GM19468 (cell line): ENCODE results near the gene SEC11A.
"Not testable (repeated sequence)": the region's sequence is repeated elsewhere in the genome, so short reads cannot be mapped to it uniquely, and the experiment has no call there.

Experiments used
- ATAC-seq: cut with Tn5 transposase; IDR thresholded peaks from one replicate; pipeline ENCODE4 v1.9.1; 2021; ENCODE audit warnings: mild to moderate bottlenecking, moderate library complexity, moderate number of reproducible peaks; ENCODE audit not compliant: unreplicated experiment; ENCODE audit errors: extremely low read depth

The SEC11A gene

GRCh38 chr15:84716036-84716732 is at the start of gene SEC11A:
TSS of gene SEC11A (minus strand) at chr15:84716139. CDS start at chr15:84716075, 64 bp downstream.
- ATAC-seq: peak; percentile 87

GRCh38 chr15:84765675-84766074 is 49.7 kb upstream of the SEC11A start:
- no peak for ATAC-seq

DNA sequence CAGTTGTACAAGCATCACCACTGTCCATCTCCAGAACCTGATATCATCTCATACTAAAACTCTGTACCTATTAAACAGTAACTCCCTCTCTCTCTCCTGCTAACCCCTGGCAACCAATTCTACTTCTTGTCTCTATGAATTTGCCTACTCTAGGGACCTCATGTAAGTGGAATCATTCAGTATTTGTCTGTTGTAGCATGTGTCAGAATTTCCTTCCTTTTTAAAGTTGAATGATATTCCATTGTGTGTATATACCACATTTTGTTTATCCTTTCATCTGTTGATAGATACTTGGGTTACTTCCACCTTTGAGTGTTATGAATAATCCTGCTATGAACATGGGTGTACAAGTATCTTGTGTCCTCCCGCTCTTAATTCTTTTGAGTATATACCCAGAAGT is 49.0 kb upstream of the SEC11A start:
- no peak for ATAC-seq

- no peak for ATAC-seq
Observed at GRCh38 chr15:84764585-84764984, 48.6 kb upstream of the SEC11A start.

DNA sequence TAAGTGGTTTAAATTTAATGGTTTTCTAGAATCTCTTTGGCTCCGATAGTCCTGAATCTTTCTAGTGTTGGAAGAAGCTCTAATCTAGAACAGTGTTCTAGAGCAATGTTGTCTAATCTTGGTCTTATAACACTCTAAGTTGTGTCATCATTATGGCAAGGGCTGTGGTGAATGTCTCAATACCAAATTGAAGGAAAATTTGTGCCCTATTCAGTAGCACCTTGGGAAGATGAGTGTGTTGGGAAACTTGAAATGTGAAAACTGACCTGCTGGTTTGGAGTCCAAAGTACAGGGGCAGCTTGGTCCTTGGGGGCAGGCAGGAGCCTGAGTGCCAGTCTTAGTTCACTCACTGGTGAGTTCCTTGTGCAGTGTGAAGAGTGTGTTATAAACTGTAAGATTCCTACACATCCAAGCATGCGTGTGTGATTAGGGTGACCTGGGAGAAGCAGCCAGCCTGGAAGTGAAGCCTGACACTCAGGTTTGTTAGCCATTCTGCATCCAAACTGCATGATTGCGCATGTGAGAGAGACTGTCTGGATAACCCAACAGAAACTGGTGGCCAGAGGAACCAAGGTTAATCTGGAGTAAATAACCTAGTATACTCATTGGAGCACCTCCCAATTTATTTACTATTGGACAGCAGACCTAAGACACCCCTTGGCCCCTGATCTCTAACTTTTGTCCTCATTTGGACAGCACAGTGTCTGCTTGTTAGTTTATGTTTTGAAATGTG is 47.1 kb upstream of the SEC11A start:
- no peak for ATAC-seq

GRCh38 chr15:84761607-84762131 is 45.7 kb upstream of the SEC11A start:
- ATAC-seq: peak; percentile 41

GRCh38 chr15:84760219-84760618 is 44.3 kb upstream of the SEC11A start:
- no peak for ATAC-seq

- ATAC-seq: no peak
Observed at GRCh38 chr15:84759018-84759417, 43.1 kb upstream of the SEC11A start.

DNA sequence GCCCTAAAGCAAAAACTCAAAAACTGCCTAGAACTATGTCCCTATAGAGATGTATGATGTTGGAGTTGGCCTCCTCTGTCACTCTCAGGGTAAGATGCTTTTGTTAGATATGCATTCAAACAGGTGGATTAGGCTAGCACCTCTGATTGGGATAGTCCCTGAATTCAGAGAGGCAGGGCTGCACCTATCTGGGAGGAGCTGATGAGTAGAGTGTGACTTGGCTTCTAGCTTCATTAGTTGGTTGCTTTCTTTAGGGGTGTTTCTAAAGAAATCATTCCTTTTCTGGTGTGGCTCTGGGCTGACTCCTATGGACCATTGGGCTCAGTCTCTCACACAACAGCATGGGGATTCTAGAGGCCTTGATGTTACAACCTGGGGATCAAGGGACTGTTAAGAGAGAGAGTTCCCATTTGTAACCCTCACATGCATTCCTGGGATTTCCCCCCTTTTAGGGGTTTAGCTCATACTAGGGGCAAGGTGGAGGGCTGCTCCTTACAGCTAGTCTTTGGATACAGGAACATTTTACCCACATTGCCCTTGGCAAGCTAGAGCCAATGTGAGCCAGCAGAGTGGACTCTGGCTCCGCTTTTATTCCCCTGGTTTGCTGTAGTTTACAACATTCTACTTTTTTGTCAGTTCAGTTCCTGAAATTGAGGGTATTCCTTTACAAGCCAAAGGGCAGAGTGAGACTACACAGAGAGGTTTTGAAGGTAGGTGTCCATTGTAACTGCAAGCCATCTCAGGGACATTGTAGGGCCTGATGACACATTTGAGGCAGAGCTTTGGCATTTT is 40.0 kb upstream of the SEC11A start:
- ATAC-seq: no peak

GRCh38 chr15:84754889-84755288 is 39.0 kb upstream of the SEC11A start:
- ATAC-seq: not testable (repeated sequence)

GRCh38 chr15:84752700-84753099 is 36.8 kb upstream of the SEC11A start:
- ATAC-seq: no peak

DNA sequence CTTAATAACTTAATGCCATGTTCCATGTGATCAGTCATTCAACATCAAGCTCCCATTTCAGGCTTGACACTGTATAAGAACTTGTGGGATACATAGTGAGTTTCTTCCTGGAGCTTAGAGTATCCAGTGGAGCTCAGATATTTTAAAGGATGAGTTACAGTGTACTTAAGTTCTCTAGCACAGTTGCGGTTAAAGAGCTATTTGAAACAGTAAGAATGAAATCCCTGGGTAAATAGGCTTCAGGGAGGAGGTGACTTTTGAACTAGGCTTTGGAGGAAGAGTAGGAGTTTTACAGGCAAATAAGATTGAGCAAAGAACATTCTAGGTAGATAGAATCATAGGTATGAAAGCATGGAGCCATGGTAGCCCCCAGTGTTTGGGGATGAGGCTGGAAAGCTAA is 36.3 kb upstream of the SEC11A start:
- no peak for ATAC-seq

DNA sequence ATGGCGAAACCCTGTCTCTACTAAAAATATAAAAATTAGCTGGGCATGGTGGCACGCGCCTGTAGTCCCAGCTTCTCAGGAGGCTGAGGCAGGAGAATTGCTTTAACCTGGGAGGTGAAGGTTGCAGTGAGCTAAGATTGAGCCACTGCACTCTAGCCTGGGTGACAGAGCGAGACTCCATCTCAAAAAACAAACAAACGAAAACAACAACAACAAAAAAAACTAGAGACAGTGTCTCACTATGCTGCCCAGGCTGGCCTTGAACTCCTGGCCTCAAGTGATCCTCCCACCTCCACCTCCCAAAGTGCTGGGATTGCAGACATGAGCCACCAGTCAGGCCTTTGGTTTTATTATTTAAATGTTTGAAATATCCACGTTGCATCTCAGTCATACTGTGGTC is 35.8 kb upstream of the SEC11A start:
- ATAC-seq: not testable (repeated sequence)

DNA sequence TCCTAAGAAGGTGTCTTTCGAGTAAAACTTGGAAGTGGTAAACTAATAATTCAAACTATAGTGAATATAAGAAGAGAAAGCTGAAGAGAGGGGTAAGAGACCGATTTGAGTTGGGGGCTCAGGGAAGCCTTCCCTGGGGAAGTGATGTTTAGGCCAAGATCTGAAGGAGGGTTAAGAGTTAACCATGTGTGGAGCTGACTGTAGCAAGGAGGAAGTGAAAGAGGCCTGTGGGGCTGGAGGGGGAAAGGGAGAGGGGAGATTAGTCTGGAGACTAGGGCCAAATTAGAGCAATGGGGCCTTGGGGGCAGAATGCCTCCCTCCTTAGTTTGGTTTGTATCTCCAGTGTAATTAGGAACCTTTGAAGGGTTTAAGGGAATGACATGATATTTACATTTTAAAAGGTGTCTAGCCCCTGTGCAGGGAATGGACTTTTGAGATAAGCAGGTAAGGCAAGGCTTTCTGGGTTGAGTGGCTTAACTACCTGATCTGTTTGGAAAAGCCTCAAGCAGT is 34.7 kb upstream of the SEC11A start:
- ATAC-seq: no peak

- no peak for ATAC-seq
Observed at GRCh38 chr15:84749111-84749991, 33.4 kb upstream of the SEC11A start.

GRCh38 chr15:84748274-84749110 is 32.6 kb upstream of the SEC11A start, which contains the start of gene ZNF592:
TSS of gene ZNF592 (plus strand) at chr15:84748592. CDS start at chr15:84782676, 34,084 bp downstream.
- peak; percentile 29 for ATAC-seq

- peak; percentile 16 for ATAC-seq
Observed at GRCh38 chr15:84747416-84748273, 31.7 kb upstream of the SEC11A start.

DNA sequence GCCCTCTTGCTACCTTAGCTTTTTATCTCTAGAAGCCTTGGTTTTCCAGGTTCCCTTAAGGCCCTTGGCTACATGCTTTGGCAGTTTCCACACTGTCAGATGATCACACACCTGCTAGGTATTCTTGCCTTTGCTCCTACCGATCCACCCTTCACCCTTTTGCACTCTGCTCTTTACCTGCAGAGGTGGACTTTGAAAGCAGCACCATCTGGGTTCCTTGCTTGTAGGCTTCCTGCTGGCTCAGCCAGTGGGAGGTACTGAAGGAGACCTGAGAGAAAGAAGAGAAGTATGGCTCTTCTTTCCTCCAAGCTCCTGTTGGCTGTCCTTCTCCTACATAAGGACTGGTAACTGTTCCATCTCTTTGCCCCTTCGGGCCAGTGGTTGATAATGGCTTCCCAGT is 25.2 kb upstream of the SEC11A start:
- ATAC-seq: no peak
